Kidney (tissue), 14 donors: Measurements from ENCODE around the gene P3H3. TPM values are rescaled to one million over a fixed set of nuclear protein-coding genes. Genes with fewer than 3 reads are reported as not detected.
A peak's percentile ranks its signal among the peaks of the same experiment; 100 is the strongest.
"Not testable (repeated sequence)": the region's sequence is repeated elsewhere in the genome, so short reads cannot be mapped to it uniquely, and the experiment has no call there.

Experiments
- DNase-seq, 5 donors: peaks; one replicate each; pipeline ENCODE4 v3.0.0-alpha.2; 2013 to 2020
- FAIRE-seq: peaks from 2 replicates; lab custom pipeline; 2012; peaks lifted over from hg19 to GRCh38; lab: Jason Lieb, UNC
- H3K27ac ChIP-seq, 2 donors: one replicate each; pipeline ENCODE4 v1.7.0; 2013; ENCODE audit warnings: low read depth in 2 of 2, low read length in 2 of 2, inconsistent platforms in 1 of 2
- H3K27me3 ChIP-seq: one replicate; pipeline ENCODE4 v1.7.1; 2013; ENCODE audit warnings: low read length, inconsistent platforms; ENCODE audit not compliant: control insufficient read depth, insufficient read depth
- H3K36me3 ChIP-seq, 3 donors: one replicate each; pipeline versions ENCODE4 v1.7.0 to v1.7.1; 2013; ENCODE audit warnings: low read length in 3 of 3, control low read depth in 1 of 3, inconsistent platforms in 1 of 3; ENCODE audit not compliant: insufficient read depth in 3 of 3, control insufficient read depth in 2 of 3
- H3K4me1 ChIP-seq, 3 donors: one replicate each; pipeline versions ENCODE4 v1.7.0 to v1.7.1; 2013; ENCODE audit warnings: low read length in 3 of 3, inconsistent platforms in 1 of 3, low read depth in 1 of 3; ENCODE audit not compliant: control insufficient read depth in 2 of 3, insufficient read depth in 2 of 3
- H3K4me3 ChIP-seq, 3 donors: one replicate each; pipeline versions ENCODE4 v1.7.0 to v1.8.1; 2013; ENCODE audit warnings: low read length in 3 of 3, control low read depth in 1 of 3, inconsistent platforms in 1 of 3
- H3K9ac ChIP-seq, 3 donors: one replicate each; pipeline versions ENCODE4 v1.7.0 to v1.7.1; 2013; ENCODE audit warnings: low read length in 3 of 3, control low read depth in 1 of 3, inconsistent platforms in 1 of 3
- H3K9me3 ChIP-seq, 3 donors: one replicate each; pipeline versions ENCODE4 v1.7.0 to v1.7.1; 2013; ENCODE audit warnings: low read length in 3 of 3, control low read depth in 1 of 3, inconsistent platforms in 1 of 3; ENCODE audit not compliant: control insufficient read depth in 2 of 3, insufficient read depth in 1 of 3
- CTCF ChIP-seq: IDR thresholded peaks from 3 replicates; pipeline ENCODE4 v1.5.1; 2012; ENCODE audit warnings: mild to moderate bottlenecking, moderate library complexity, borderline replicate concordance; ENCODE audit not compliant: insufficient read depth; ENCODE audit errors: extremely low read depth
- intact Hi-C: fragments of 100-400 bp; cut with DNase I; formaldehyde crosslinking; loops from one replicate; pipeline ENCODE4 v1.11.1; 2022
- polyA plus RNA-seq: library from polyadenylated mRNA; stranded (reverse); fragments of 350-450 nt; fragmentation: Illumina TruSeq; extraction: RNeasy Lipid Tissue Mini Kit (QIAGEN cat#74804); gene quantifications from one replicate; pipeline ENCODE4 v1.2.3, GENCODE V29; 2014; ENCODE audit warnings: low read depth, low replicate concordance; ENCODE audit not compliant: insufficient read depth
- total RNA-seq: library from RNA; stranded (reverse); fragmentation: NEBNext Ultra II Directional; extraction: Animal tissue kit (Norgen Biotek cat#: 25700); gene quantifications from one replicate; pipeline ENCODE4 v1.2.1, GENCODE V29; 2021
- donor health status: control.
- donor health status: control.
- donor health status: control.
- donor health status: control.
- donor health status: control.
- donor health status: DM: yes; HTN: yes; CAD: no.
- donor health status: Normal renal cell carcinoma (clear cell type).

The P3H3 gene
- total and polyA plus RNA-seq, 2 donors from 2014 or later = 17.0 to 18.5 TPM

GRCh38 chr12:6863586-6864321 is 35.5 kb downstream of the P3H3 start:
- Histone ChIP-seq H3K4me3 (no peak overlapping the region), H3K4me1 (peaks cover 0 to 10% (median 1%) of the 10 kb centered on the region in 3 donors), H3K36me3 (peaks cover 4 to 49% (median 30%) of the 10 kb centered on the region in 3 donors), H3K27ac (no peak overlapping the region), H3K9me3 (no peaks in the 10 kb centered on the region), H3K27me3 (no peaks in the 10 kb centered on the region), H3K9ac (no peak overlapping the region)
- FAIRE-seq (no peak), DNase-seq (peak in 1 of 5 donors; percentile 74)
- intact Hi-C loops = no loop called here
- TF ChIP-seq CTCF = no peak

- H3K27ac ChIP-seq, FAIRE-seq, H3K4me3 ChIP-seq, H3K9ac ChIP-seq, H3K9me3 ChIP-seq, H3K27me3 ChIP-seq, intact Hi-C loops: not testable (repeated sequence)
- peaks cover 0 to 23% (median 10%) of the 10 kb centered on the region in 3 donors for H3K4me1 ChIP-seq
- H3K36me3 ChIP-seq = peaks cover 9 to 46% (median 29%) of the 10 kb centered on the region in 3 donors
- peak in 1 of 5 donors; percentile 25 for DNase-seq
These were observed 37.1 kb downstream of the P3H3 start for GRCh38 chr12:6865307-6865706.

GRCh38 chr12:6866163-6866919 is 38.1 kb downstream of the P3H3 start:
- H3K4me3 ChIP-seq = peak overlapping the region in 2 of 3 donors; percentile 41 to 80
- no peak for TF ChIP-seq CTCF

More at GRCh38 chr12:6866163-6866919, 38.1 kb downstream of the P3H3 start:
- intact Hi-C loops = no loop called here
- Histone ChIP-seq H3K9ac (peak overlapping the region in 2 of 3 donors; percentile 61 to 76), H3K27ac (peak overlapping the region in 1 of 2 donors; percentile 95), H3K27me3 (no peaks in the 10 kb centered on the region), H3K9me3 (no peaks in the 10 kb centered on the region), H3K4me1 (peaks cover 0 to 28% (median 16%) of the 10 kb centered on the region in 3 donors), H3K36me3 (peaks cover 7 to 44% (median 20%) of the 10 kb centered on the region in 3 donors)
- FAIRE-seq (no peak), DNase-seq (peak in 3 of 5 donors; percentile 33 to 78 (median 75))
